HepG2 (cell line): ENCODE results near the gene RPL5. TPM values are rescaled to one million over a fixed set of nuclear protein-coding genes. Genes with fewer than 3 reads are reported as not detected.

ENCODE experiments used
- FOXC1 ChIP-seq: sonication (generic); formaldehyde crosslinking; IDR thresholded peaks from 2 replicates; pipeline ENCODE4 v1.8.0; 2022; ENCODE audit warnings: mild to moderate bottlenecking, missing genetic modification reagents, borderline replicate concordance
- GATA4 ChIP-seq: sonication (generic); IDR thresholded peaks from 2 replicates; pipeline ENCODE4 v1.6.1; 2016; ENCODE audit warnings: antibody characterized with exemption, low read depth, borderline replicate concordance
- SMC3 ChIP-seq: IDR thresholded peaks from 2 replicates; pipeline ENCODE4 v1.6.1; 2011; ENCODE audit warnings: low read length, improper control_type of control experiment
- TP53 ChIP-seq: sonication (generic); formaldehyde crosslinking; conservative IDR thresholded peaks from 2 replicates; pipeline ENCODE4 v1.4.0; 2020; ENCODE audit warnings: missing genetic modification reagents
- ZEB1 ChIP-seq: IDR thresholded peaks from 2 replicates; pipeline ENCODE4 v1.6.1; 2012; ENCODE audit warnings: mild to moderate bottlenecking, low read depth, inconsistent platforms; ENCODE audit not compliant: insufficient replicate concordance
- ZNF17 ChIP-seq: sonication (generic); formaldehyde crosslinking; IDR thresholded peaks from 2 replicates; pipeline ENCODE4 v1.5.0; 2020; ENCODE audit warnings: mild to moderate bottlenecking, missing genetic modification reagents
- ZNF232 ChIP-seq: sonication (generic); formaldehyde crosslinking; IDR thresholded peaks from 2 replicates; pipeline ENCODE4 v1.4.0; 2020; ENCODE audit warnings: missing genetic modification reagents, borderline replicate concordance
- ZNF431 ChIP-seq: sonication (generic); formaldehyde crosslinking; IDR thresholded peaks from 2 replicates; pipeline ENCODE4 v1.9.0; 2022; ENCODE audit warnings: missing genetic modification reagents, low read depth, mild to moderate bottlenecking, borderline replicate concordance
- ZNF468 ChIP-seq: sonication (generic); formaldehyde crosslinking; IDR thresholded peaks from 2 replicates; pipeline ENCODE4 v1.8.0; 2022; ENCODE audit warnings: mild to moderate bottlenecking, moderate library complexity, missing genetic modification reagents
- ZNF577 ChIP-seq: sonication (generic); formaldehyde crosslinking; IDR thresholded peaks from 2 replicates; pipeline ENCODE4 v1.4.0; 2020; ENCODE audit warnings: mild to moderate bottlenecking, low read depth, missing genetic modification reagents, borderline replicate concordance
- ZNF619 ChIP-seq: sonication (generic); formaldehyde crosslinking; IDR thresholded peaks from 2 replicates; pipeline ENCODE4 v1.4.0; 2020; ENCODE audit warnings: mild to moderate bottlenecking, missing genetic modification reagents
- ZSCAN31 ChIP-seq: sonication (generic); formaldehyde crosslinking; IDR thresholded peaks from 2 replicates; pipeline ENCODE4 v1.5.0; 2020; ENCODE audit warnings: low read depth, mild to moderate bottlenecking, missing genetic modification reagents
- polyA plus RNA-seq, 8 experiments: library from polyadenylated mRNA; depleted of rRNA in 3 of 8; stranded (reverse) in 7 of 8; unstranded in 1 of 8; fragments of >200 nt; fragmentation: Illumina TruSeq in 4 of 8; extraction: Trizol in 4 of 8; gene quantifications; 2 replicates each; pipeline versions ENCODE4 v1.2.1 to v1.2.3, GENCODE V29; 2011 to 2016; ENCODE audit warnings: low read depth in 4 of 8, missing spikeins in 1 of 8, mixed read lengths in 1 of 8; ENCODE audit not compliant: insufficient read depth in 1 of 8
- total RNA-seq, 5 experiments: library from RNA; depleted of rRNA; stranded (reverse); fragments of >200 nt; fragmentation: Illumina TruSeq; extraction: Trizol; gene quantifications; 2 replicates each; pipeline ENCODE4 v1.2.3, GENCODE V29; 2016; ENCODE audit warnings: low read depth in 1 of 5
- TF ChIP-seq, protein P1 (sequence below): sonication (generic); formaldehyde crosslinking; IDR thresholded peaks from 2 replicates; pipeline ENCODE4 v1.4.0; 2020; ENCODE audit warnings: missing genetic modification reagents
- TF ChIP-seq, protein P2 (sequence below), 2 experiments: IDR thresholded peaks; 2 replicates each; pipeline ENCODE4 v1.6.1; 2011 to 2012; ENCODE audit warnings: low read length in 2 of 2, borderline replicate concordance in 1 of 2, low read depth in 1 of 2, mild to moderate bottlenecking in 1 of 2, moderate library complexity in 1 of 2

RPL5 gene
- total and polyA plus RNA-seq, 2 of the 13 experiments (the other 11 are each of a cell fraction or from before 2014, with no cell fraction given), result 2,304 to 2,520 TPM

DNA sequence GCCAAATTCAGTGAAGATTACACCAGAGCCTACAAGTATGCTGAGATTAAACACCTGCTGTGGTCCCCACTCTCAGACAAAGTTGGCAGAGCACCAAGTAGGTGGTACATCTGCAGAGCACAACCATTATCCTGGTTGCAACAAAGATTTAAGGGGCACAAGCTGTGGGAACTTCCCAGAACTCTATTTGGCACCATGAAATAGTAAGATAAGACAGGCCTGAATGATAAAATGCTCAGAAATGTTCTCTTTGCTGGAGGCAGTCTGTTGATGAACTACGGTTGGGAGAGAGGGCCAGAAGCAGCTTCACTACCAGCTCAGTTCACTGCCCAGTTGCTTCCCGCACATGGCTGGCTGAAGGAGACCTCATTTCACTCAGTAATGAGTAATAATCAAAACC is 19.9 kb downstream of the RPL5 start (continued):
- TF ChIP-seq, protein P1, sequence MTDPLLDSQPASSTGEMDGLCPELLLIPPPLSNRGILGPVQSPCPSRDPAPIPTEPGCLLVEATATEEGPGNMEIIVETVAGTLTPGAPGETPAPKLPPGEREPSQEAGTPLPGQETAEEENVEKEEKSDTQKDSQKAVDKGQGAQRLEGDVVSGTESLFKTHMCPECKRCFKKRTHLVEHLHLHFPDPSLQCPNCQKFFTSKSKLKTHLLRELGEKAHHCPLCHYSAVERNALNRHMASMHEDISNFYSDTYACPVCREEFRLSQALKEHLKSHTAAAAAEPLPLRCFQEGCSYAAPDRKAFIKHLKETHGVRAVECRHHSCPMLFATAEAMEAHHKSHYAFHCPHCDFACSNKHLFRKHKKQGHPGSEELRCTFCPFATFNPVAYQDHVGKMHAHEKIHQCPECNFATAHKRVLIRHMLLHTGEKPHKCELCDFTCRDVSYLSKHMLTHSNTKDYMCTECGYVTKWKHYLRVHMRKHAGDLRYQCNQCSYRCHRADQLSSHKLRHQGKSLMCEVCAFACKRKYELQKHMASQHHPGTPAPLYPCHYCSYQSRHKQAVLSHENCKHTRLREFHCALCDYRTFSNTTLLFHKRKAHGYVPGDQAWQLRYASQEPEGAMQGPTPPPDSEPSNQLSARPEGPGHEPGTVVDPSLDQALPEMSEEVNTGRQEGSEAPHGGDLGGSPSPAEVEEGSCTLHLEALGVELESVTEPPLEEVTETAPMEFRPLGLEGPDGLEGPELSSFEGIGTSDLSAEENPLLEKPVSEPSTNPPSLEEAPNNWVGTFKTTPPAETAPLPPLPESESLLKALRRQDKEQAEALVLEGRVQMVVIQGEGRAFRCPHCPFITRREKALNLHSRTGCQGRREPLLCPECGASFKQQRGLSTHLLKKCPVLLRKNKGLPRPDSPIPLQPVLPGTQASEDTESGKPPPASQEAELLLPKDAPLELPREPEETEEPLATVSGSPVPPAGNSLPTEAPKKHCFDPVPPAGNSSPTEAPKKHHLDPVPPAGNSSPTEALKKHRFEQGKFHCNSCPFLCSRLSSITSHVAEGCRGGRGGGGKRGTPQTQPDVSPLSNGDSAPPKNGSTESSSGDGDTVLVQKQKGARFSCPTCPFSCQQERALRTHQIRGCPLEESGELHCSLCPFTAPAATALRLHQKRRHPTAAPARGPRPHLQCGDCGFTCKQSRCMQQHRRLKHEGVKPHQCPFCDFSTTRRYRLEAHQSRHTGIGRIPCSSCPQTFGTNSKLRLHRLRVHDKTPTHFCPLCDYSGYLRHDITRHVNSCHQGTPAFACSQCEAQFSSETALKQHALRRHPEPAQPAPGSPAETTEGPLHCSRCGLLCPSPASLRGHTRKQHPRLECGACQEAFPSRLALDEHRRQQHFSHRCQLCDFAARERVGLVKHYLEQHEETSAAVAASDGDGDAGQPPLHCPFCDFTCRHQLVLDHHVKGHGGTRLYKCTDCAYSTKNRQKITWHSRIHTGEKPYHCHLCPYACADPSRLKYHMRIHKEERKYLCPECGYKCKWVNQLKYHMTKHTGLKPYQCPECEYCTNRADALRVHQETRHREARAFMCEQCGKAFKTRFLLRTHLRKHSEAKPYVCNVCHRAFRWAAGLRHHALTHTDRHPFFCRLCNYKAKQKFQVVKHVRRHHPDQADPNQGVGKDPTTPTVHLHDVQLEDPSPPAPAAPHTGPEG (CRISPR knock-in tag), result no peak
- TF ChIP-seq ZNF619 (no peak), ZNF232 (CRISPR knock-in tag) (no peak), ZNF577 (no peak), GATA4 (no peak), TP53 (CRISPR knock-in tag) (no peak), ZSCAN31 (CRISPR knock-in tag) (no peak), ZNF17 (CRISPR knock-in tag) (no peak), FOXC1 (CRISPR knock-in tag) (no peak), ZNF468 (CRISPR knock-in tag) (no peak), ZNF431 (no peak), ZEB1 (no peak), SMC3 (no peak)
- TF ChIP-seq, protein P2, sequence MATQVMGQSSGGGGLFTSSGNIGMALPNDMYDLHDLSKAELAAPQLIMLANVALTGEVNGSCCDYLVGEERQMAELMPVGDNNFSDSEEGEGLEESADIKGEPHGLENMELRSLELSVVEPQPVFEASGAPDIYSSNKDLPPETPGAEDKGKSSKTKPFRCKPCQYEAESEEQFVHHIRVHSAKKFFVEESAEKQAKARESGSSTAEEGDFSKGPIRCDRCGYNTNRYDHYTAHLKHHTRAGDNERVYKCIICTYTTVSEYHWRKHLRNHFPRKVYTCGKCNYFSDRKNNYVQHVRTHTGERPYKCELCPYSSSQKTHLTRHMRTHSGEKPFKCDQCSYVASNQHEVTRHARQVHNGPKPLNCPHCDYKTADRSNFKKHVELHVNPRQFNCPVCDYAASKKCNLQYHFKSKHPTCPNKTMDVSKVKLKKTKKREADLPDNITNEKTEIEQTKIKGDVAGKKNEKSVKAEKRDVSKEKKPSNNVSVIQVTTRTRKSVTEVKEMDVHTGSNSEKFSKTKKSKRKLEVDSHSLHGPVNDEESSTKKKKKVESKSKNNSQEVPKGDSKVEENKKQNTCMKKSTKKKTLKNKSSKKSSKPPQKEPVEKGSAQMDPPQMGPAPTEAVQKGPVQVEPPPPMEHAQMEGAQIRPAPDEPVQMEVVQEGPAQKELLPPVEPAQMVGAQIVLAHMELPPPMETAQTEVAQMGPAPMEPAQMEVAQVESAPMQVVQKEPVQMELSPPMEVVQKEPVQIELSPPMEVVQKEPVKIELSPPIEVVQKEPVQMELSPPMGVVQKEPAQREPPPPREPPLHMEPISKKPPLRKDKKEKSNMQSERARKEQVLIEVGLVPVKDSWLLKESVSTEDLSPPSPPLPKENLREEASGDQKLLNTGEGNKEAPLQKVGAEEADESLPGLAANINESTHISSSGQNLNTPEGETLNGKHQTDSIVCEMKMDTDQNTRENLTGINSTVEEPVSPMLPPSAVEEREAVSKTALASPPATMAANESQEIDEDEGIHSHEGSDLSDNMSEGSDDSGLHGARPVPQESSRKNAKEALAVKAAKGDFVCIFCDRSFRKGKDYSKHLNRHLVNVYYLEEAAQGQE (IDR thresholded peaks at IDR 0.05; ENCODE audit: borderline replicate concordance in 1 of 2, low read depth in 1 of 2, low read length in 2 of 2), result no peak
